PC-3 (cell line): ENCODE data around the gene IYD. TPM values are rescaled to one million over a fixed set of nuclear protein-coding genes. Genes with fewer than 3 reads are reported as not detected.

Experiments used
- ATAC-seq: fragments of 200-7000 bp; cut with Tn5 transposase; 2 replicates; pipeline ENCODE4 v1.9.1; 2020; ENCODE audit warnings: mild to moderate bottlenecking, moderate library complexity
- BruUV-seq: library from RNA; stranded (reverse); fragments of 400-500 nt; replicated peaks from 2 replicates; lab custom pipeline; 2021; lab: Mats Ljungman, UMichigan
- CTCF ChIA-PET: fragments of 300-600 bp; sonication (Branson Sonifier 250); formaldehyde crosslinking; loops from one replicate; lab custom pipeline; 2022; ENCODE audit warnings: antibody characterized with exemption; lab: Charles Lee
- POLR2A ChIA-PET: fragments of 300-600 bp; sonication (Branson Sonifier 250); formaldehyde crosslinking; loops from one replicate; lab custom pipeline; 2022; ENCODE audit warnings: antibody characterized with exemption; ENCODE audit not compliant: unreplicated experiment; lab: Charles Lee
- DNase-seq: peaks from one replicate; pipeline ENCODE4 v3.0.0-alpha.2; 2015
- H2AFZ ChIP-seq: fragments of 300-600 bp; sonication (generic); 2 replicates; pipeline ENCODE4 v1.6.0; 2016; ENCODE audit warnings: antibody characterized with exemption, low read length
- H3F3A ChIP-seq: fragments of 300-600 bp; sonication (generic); one replicate; pipeline ENCODE4 v1.6.0; 2017; ENCODE audit warnings: antibody characterized with exemption, low read length, control low read depth, mild to moderate bottlenecking; ENCODE audit not compliant: unreplicated experiment
- H3K27ac ChIP-seq: fragments of 300-600 bp; sonication (generic); 2 replicates; pipeline ENCODE4 v1.5.1; 2016; ENCODE audit warnings: mild to moderate bottlenecking, low read length
- H3K27me3 ChIP-seq: fragments of 300-600 bp; sonication (generic); 2 replicates; pipeline ENCODE4 v1.6.1; 2016; ENCODE audit warnings: low read length, mixed read lengths
- H3K36me3 ChIP-seq: fragments of 300-600 bp; sonication (generic); 2 replicates; pipeline ENCODE4 v1.6.1; 2016; ENCODE audit warnings: low read depth, mixed run types, low read length, mixed read lengths
- H3K4me1 ChIP-seq: fragments of 300-600 bp; sonication (generic); 2 replicates; pipeline ENCODE4 v1.5.1; 2016; ENCODE audit warnings: low read length; ENCODE audit not compliant: insufficient read depth
- H3K4me2 ChIP-seq: fragments of 300-600 bp; sonication (generic); 2 replicates; pipeline ENCODE4 v1.6.0; 2016; ENCODE audit warnings: low read length
- H3K4me3 ChIP-seq: fragments of 300-600 bp; sonication (generic); 2 replicates; pipeline ENCODE4 v1.5.1; 2016; ENCODE audit warnings: mild to moderate bottlenecking, low read length, mixed read lengths
- H3K79me2 ChIP-seq: fragments of 300-600 bp; sonication (generic); 2 replicates; pipeline ENCODE4 v1.6.1; 2017; ENCODE audit warnings: low read length, mixed read lengths
- H3K9ac ChIP-seq: fragments of 300-600 bp; sonication (generic); 2 replicates; pipeline ENCODE4 v1.6.0; 2016; ENCODE audit warnings: mild to moderate bottlenecking, low read length
- H3K9me2 ChIP-seq: fragments of 300-600 bp; sonication (generic); replicated peaks from 2 replicates; pipeline ENCODE4 v1.6.1; 2016; ENCODE audit warnings: mixed run types, low read length, mixed read lengths
- H3K9me3 ChIP-seq: fragments of 300-600 bp; sonication (generic); 2 replicates; pipeline ENCODE4 v1.6.1; 2016; ENCODE audit warnings: low read length, mixed read lengths
- H4K20me1 ChIP-seq: fragments of 300-600 bp; sonication (generic); 2 replicates; pipeline ENCODE4 v1.6.1; 2016; ENCODE audit warnings: low read length, mixed read lengths
- CTCF ChIP-seq: fragments of 300-600 bp; sonication (generic); conservative IDR thresholded peaks from 2 replicates; pipeline ENCODE4 v1.5.1; 2017; ENCODE audit warnings: antibody characterized with exemption, low read depth, mild to moderate bottlenecking, low read length
- EZH2 ChIP-seq: fragments of 300-600 bp; sonication (generic); IDR thresholded peaks from one replicate; pipeline ENCODE4 v1.6.1; 2017; ENCODE audit warnings: antibody characterized with exemption, mild to moderate bottlenecking, low read length; ENCODE audit not compliant: unreplicated experiment
- EZH2phosphoT487 ChIP-seq: fragments of 300-600 bp; sonication (generic); IDR thresholded peaks from 2 replicates; pipeline ENCODE4 v1.6.1; 2018; ENCODE audit warnings: mild to moderate bottlenecking, antibody characterized with exemption, low read length, borderline replicate concordance
- intact Hi-C: fragments of 100-400 bp; cut with micrococcal nuclease; formaldehyde crosslinking; loops from 2 replicates; pipeline ENCODE4 v1.9.0; 2023
- total RNA-seq: library from RNA; depleted of rRNA; stranded (reverse); fragments of >200 nt; gene quantifications from 2 replicates; pipeline ENCODE4 v1.2.3, GENCODE V29; 2014; rRNA removed

The IYD gene
- total RNA-seq, 1 experiment from 2014 or later, result 0.04 TPM

GRCh38 chr6:150453357-150453756 is 84.5 kb downstream of the IYD start:
- H3K27me3 ChIP-seq, result no peaks in the 10 kb centered on the region
- H3K9me3 ChIP-seq, result no peaks in the 10 kb centered on the region
- intact Hi-C loops, result no loop called here
- no peaks in the 10 kb centered on the region for H3K36me3 ChIP-seq
- H3K4me3 ChIP-seq, result no peak overlapping the region
- H3K79me2 ChIP-seq, result no peaks in the 10 kb centered on the region
- H3K9ac ChIP-seq, result no peak overlapping the region
- no peaks in the 10 kb centered on the region for H3K9me2 ChIP-seq
- ChIA-PET POLR2A (no interaction called here), CTCF (no interaction called here)
- BruUV-seq, result no TSS peak
- H2AFZ ChIP-seq, result no peak overlapping the region
- TF ChIP-seq CTCF (no peak), EZH2 (no peak), EZH2phosphoT487 (no peak)
- H3K27ac ChIP-seq, result no peak overlapping the region
- H3K4me1 ChIP-seq, result no peaks in the 10 kb centered on the region
- no peaks in the 10 kb centered on the region for H4K20me1 ChIP-seq
- no peaks in the 10 kb centered on the region for H3F3A ChIP-seq
- DNase-seq, result no peak
- ATAC-seq, result no peak
- no peak overlapping the region for H3K4me2 ChIP-seq

Other genes with a start within 250 kb of the IYD start
- 1.1 and 3.0 TPM in 2 replicates for gene PPP1R14C, start 226.0 kb upstream of the IYD start, total RNA-seq
- gene PLEKHG1, start 230.9 kb downstream of the IYD start, total RNA-seq, result 1.3 and 1.4 TPM in 2 replicates